Measurements from ENCODE around the gene NXPE2. TPM values are rescaled to one million over a fixed set of nuclear protein-coding genes. Genes with fewer than 3 reads are reported as not detected.

NXPE2 gene
- total RNA-seq, 1 donor from 2014 or later, result 0.26 TPM

DNA sequence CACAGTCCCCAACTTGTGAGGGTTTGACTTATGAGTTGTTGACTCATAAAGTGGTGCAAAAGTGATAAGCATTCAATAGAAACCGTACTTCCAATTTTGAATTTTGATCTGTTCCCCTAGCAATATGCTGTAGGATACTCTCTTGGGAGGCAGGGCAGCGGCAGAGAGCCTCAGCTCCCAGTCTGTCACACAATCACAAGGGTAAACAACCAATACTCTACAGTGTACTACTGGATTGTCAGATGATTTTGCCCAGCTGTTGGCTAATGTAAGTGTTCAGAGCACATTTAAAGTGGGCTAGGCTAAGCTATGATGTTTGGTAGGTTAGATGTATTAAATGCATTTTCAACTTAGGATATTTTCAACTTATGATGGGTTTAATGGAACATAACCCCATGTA is 13.7 kb upstream of the NXPE2 start:
- Mint-ChIP-seq H3K27ac (ENCODE audit: unreplicated experiment) (no peak overlapping the region), H3K4me3 (no peak overlapping the region), H3K9me3 (no peaks in the 10 kb centered on the region), H3K27me3 (ENCODE audit: low read depth) (peaks cover 11% of the 10 kb centered on the region), H3K4me1 (no peaks in the 10 kb centered on the region), H3K36me3 (ENCODE audit: low read depth) (no peaks in the 10 kb centered on the region)
- TF ChIP-seq, protein P1, sequence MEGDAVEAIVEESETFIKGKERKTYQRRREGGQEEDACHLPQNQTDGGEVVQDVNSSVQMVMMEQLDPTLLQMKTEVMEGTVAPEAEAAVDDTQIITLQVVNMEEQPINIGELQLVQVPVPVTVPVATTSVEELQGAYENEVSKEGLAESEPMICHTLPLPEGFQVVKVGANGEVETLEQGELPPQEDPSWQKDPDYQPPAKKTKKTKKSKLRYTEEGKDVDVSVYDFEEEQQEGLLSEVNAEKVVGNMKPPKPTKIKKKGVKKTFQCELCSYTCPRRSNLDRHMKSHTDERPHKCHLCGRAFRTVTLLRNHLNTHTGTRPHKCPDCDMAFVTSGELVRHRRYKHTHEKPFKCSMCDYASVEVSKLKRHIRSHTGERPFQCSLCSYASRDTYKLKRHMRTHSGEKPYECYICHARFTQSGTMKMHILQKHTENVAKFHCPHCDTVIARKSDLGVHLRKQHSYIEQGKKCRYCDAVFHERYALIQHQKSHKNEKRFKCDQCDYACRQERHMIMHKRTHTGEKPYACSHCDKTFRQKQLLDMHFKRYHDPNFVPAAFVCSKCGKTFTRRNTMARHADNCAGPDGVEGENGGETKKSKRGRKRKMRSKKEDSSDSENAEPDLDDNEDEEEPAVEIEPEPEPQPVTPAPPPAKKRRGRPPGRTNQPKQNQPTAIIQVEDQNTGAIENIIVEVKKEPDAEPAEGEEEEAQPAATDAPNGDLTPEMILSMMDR (conservative IDR thresholded peaks at IDR 0.05), result no peak
- no peak for DNase-seq (ENCODE audit: low read depth, low spot score)

DNA sequence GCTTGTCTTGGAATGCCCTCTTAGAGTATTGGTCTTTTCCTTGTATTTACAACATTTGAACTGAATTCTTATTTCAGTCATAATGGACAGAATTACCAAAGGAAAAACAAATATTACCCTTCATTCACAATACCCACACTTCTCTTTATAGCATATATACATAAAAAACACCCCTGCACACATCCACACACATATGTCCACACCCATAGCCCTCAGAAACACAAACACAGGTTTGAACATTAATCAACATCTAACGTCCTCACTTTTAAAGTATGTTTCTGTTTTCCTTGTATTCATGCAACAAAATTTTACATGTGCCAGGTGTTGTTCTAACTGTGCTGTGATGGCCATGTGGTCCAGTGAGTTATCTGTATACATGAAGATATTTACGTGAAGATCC is 11.6 kb upstream of the NXPE2 start:
- TF ChIP-seq, protein P1 (conservative IDR thresholded peaks at IDR 0.05), result no peak
- Mint-ChIP-seq H3K9me3 (peaks cover 6% of the 10 kb centered on the region), H3K36me3 (ENCODE audit: low read depth) (peaks cover under 1% of the 10 kb centered on the region), H3K4me1 (no peaks in the 10 kb centered on the region), H3K27me3 (ENCODE audit: low read depth) (peaks cover 11% of the 10 kb centered on the region), H3K4me3 (no peak overlapping the region), H3K27ac (ENCODE audit: unreplicated experiment) (no peak overlapping the region)
- DNase-seq (ENCODE audit: low read depth, low spot score), result no peak

DNA sequence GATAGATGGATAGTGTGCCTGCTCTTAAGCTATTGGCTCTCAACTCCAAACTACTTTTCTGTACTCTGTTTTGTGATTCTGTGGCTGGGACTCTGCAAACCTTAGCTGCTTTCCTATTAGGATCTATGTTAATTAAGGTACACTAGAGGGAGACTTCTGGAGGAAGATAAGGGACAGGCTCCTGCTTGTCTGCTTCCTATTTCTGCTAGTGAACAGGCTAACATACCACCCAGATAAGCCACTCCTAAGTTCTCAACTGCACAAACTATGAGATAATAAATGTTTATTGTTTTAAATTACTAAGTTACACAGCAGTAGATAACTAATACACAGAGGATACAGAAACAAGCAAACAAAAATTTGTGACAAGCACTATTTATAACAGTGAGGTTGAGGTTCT is 10.2 kb upstream of the NXPE2 start:
- H3K27me3 Mint-ChIP-seq (ENCODE audit: low read depth), result peaks cover 10% of the 10 kb centered on the region

DNA sequence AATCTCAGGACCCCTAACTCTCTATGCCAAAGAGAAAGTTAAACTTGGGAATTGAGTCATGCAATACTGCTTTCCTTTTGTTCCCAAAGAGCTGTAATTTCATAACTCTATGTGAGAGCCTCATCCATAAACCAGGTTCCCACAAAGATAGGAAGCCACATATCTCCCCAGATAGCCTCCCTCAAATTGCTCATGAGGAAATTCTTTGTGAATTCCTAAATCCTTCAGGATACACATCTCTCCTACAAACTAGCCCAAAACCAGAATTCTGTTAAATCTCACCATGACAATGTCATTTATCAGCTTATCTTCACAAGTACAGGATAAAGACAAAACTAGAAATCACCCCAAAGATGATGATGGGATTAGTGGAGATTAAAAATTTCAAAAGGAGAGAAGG is 4.7 kb upstream of the NXPE2 start:
- TF ChIP-seq, protein P1 (conservative IDR thresholded peaks at IDR 0.05), result no peak
- H3K4me1 Mint-ChIP-seq, result no peaks in the 10 kb centered on the region
- H3K27me3 Mint-ChIP-seq (ENCODE audit: low read depth), result peaks cover 17% of the 10 kb centered on the region
- peaks cover 22% of the 10 kb centered on the region for H3K9me3 Mint-ChIP-seq
- peaks cover 3% of the 10 kb centered on the region for H3K36me3 Mint-ChIP-seq (ENCODE audit: low read depth)
- DNase-seq (ENCODE audit: low read depth, low spot score), result no peak
- H3K27ac Mint-ChIP-seq (ENCODE audit: unreplicated experiment), result no peak overlapping the region
- no peak overlapping the region for H3K4me3 Mint-ChIP-seq

More for the DNA sequence above, 10.2 kb upstream of the NXPE2 start:
- Mint-ChIP-seq H3K27ac (ENCODE audit: unreplicated experiment) (no peak overlapping the region), H3K9me3 (peaks cover 11% of the 10 kb centered on the region), H3K36me3 (ENCODE audit: low read depth) (peaks cover 3% of the 10 kb centered on the region), H3K4me1 (no peaks in the 10 kb centered on the region), H3K4me3 (no peak overlapping the region)
- no peak for DNase-seq (ENCODE audit: low read depth, low spot score)
- TF ChIP-seq, protein P1 (conservative IDR thresholded peaks at IDR 0.05), result no peak

DNA sequence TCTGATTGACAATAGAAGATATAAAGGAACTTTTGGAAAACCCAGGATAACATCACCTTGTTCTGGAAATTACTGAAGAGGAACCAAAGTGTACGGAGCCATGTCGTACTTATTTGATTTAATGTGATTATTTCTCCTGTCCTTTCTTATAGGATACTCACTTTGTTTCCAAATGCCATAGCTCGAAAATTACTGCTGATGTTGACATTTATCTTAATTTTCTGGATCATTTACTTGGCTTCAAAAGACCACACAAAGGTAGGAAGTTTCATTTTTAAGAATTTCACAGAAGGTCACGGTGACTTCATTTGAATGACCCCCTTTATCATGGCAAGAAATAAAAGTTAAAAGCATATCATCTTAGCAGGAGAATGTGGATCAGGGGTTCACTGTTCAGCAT is 1.2 kb downstream of the NXPE2 start:
- Mint-ChIP-seq H3K27ac (ENCODE audit: unreplicated experiment) (no peak overlapping the region), H3K36me3 (ENCODE audit: low read depth) (peaks cover 7% of the 10 kb centered on the region), H3K9me3 (peaks cover 19% of the 10 kb centered on the region), H3K27me3 (ENCODE audit: low read depth) (peaks cover 18% of the 10 kb centered on the region), H3K4me3 (no peak overlapping the region), H3K4me1 (no peaks in the 10 kb centered on the region)
- TF ChIP-seq, protein P1 (conservative IDR thresholded peaks at IDR 0.05), result no peak
- no peak for DNase-seq (ENCODE audit: low read depth, low spot score)

DNA sequence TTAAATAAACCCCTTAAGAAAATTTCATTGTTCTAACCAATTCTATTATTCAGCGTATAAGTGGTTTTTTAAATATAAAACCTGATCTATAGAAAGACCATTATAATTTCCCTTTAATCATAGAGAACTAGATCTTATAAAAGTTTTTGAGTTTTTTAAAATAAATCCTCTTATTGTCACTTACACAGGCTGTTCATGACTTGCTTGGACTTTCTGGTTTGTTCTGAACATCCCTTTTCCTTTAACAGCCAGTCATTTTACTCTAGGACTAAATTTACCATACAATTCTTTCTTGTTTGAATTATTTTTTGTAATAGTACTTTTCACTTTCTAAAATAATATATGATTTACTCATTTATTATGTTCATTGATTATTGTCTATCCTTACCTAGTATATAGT is 4.7 kb downstream of the NXPE2 start:
- Mint-ChIP-seq H3K27ac (ENCODE audit: unreplicated experiment) (no peak overlapping the region), H3K36me3 (ENCODE audit: low read depth) (peaks cover 7% of the 10 kb centered on the region), H3K4me1 (no peaks in the 10 kb centered on the region), H3K27me3 (ENCODE audit: low read depth) (peaks cover 13% of the 10 kb centered on the region), H3K9me3 (peaks cover 25% of the 10 kb centered on the region), H3K4me3 (no peak overlapping the region)
- DNase-seq (ENCODE audit: low read depth, low spot score), result no peak
- TF ChIP-seq, protein P1 (conservative IDR thresholded peaks at IDR 0.05), result no peak
